H1 (cell line): Measurements from ENCODE around the gene SPATS2. TPM values are rescaled to one million over a fixed set of nuclear protein-coding genes. Genes with fewer than 3 reads are reported as not detected.

Experiments used
- CTCF ChIA-PET: fragments of 300-600 bp; sonication (Branson Sonifier 250); formaldehyde crosslinking; loops from one replicate; lab custom pipeline; 2021; ENCODE audit not compliant: partially characterized antibody; lab: Charles Lee
- POLR2A ChIA-PET: fragments of 300-600 bp; sonication (Branson Sonifier 250); formaldehyde crosslinking; loops from one replicate; lab custom pipeline; 2021; ENCODE audit warnings: inconsistent platforms; ENCODE audit not compliant: partially characterized antibody; lab: Charles Lee
- DNase-seq, 2 experiments: peaks; one replicate each; pipeline versions ENCODE4 v3.0.0 to v3.0.0-alpha.2; 2010 to 2022; ENCODE audit warnings: low spot score in 2 of 2, low read depth in 1 of 2, mixed read lengths in 1 of 2
- FAIRE-seq: peaks from 2 replicates; lab custom pipeline; 2011; peaks lifted over from hg19 to GRCh38; lab: Jason Lieb, UNC
- H2AFZ ChIP-seq: 2 replicates; pipeline ENCODE4 v1.8.1; 2012; ENCODE audit warnings: low read length, inconsistent platforms
- H2AK5ac ChIP-seq: 2 replicates; pipeline ENCODE4 v1.6.1; 2013; ENCODE audit warnings: low read depth, low read length
- H2BK120ac ChIP-seq: replicated peaks from 2 replicates; pipeline ENCODE3; 2013; ENCODE audit warnings: low read depth, low read length, inconsistent platforms
- H2BK12ac ChIP-seq: 2 replicates; pipeline ENCODE4 v1.6.1; 2013; ENCODE audit warnings: low read depth, low read length
- H2BK15ac ChIP-seq: 2 replicates; pipeline ENCODE4 v1.6.1; 2013; ENCODE audit warnings: low read length
- H2BK20ac ChIP-seq: 2 replicates; pipeline ENCODE4 v1.6.1; 2013; ENCODE audit warnings: low read length
- H2BK5ac ChIP-seq: 2 replicates; pipeline ENCODE4 v1.6.1; 2013; ENCODE audit warnings: low read depth, low read length
- H3K14ac ChIP-seq: 2 replicates; pipeline ENCODE4 v1.6.1; 2013; ENCODE audit warnings: inconsistent platforms; ENCODE audit not compliant: insufficient read length
- H3K18ac ChIP-seq: 2 replicates; pipeline ENCODE4 v1.6.1; 2013; ENCODE audit warnings: low read length; ENCODE audit errors: extremely low read depth
- H3K23ac ChIP-seq: 2 replicates; pipeline ENCODE4 v1.6.1; 2013; ENCODE audit warnings: inconsistent platforms; ENCODE audit not compliant: insufficient read length
- H3K23me2 ChIP-seq: 2 replicates; pipeline ENCODE4 v1.6.1; 2013; ENCODE audit warnings: low read depth, low read length
- H3K27ac ChIP-seq: 2 replicates; pipeline ENCODE4 v1.6.1; 2011; ENCODE audit warnings: low read depth, low read length, inconsistent platforms
- H3K27me3 ChIP-seq, 4 experiments: replicated peaks in 1 of 4; 1 replicate in 1 of 4; 2 replicates in 3 of 4; pipeline versions ENCODE4 v1.6.1 to v1.8.1; 2011 to 2013; ENCODE audit warnings: low read length in 3 of 4, mild to moderate bottlenecking in 3 of 4, inconsistent platforms in 2 of 4, mixed read lengths in 2 of 4, moderate library complexity in 1 of 4; ENCODE audit not compliant: control insufficient read depth in 3 of 4, insufficient read depth in 3 of 4; ENCODE audit errors: extremely low read depth in 1 of 4
- H3K36me3 ChIP-seq, 4 experiments: 2 replicates each; pipeline versions ENCODE4 v1.6.1 to v1.8.1; 2011 to 2013; ENCODE audit warnings: mild to moderate bottlenecking in 4 of 4, low read length in 3 of 4, moderate library complexity in 2 of 4, control low read depth in 1 of 4, inconsistent platforms in 1 of 4; ENCODE audit not compliant: insufficient read depth in 4 of 4, control insufficient read depth in 2 of 4
- H3K4ac ChIP-seq: replicated peaks from 2 replicates; pipeline ENCODE3; 2013; ENCODE audit warnings: low read length, low read depth, mixed read lengths, inconsistent platforms; ENCODE audit not compliant: insufficient read length
- H3K4me1 ChIP-seq, 4 experiments: replicated peaks in 1 of 4; 1 replicate in 1 of 4; 2 replicates in 3 of 4; pipeline versions ENCODE4 v1.6.1 to v1.8.1; 2011 to 2013; ENCODE audit warnings: low read length in 3 of 4, inconsistent platforms in 2 of 4, mixed read lengths in 1 of 4; ENCODE audit not compliant: insufficient read depth in 4 of 4, control insufficient read depth in 3 of 4
- H3K4me2 ChIP-seq, 2 experiments: 2 replicates each; pipeline versions ENCODE4 v1.6.1 to v1.8.1; 2011 to 2013; ENCODE audit warnings: low read depth in 2 of 2, low read length in 2 of 2, control low read depth in 1 of 2, inconsistent platforms in 1 of 2, mild to moderate bottlenecking in 1 of 2; ENCODE audit not compliant: insufficient read depth in 1 of 2
- H3K4me3 ChIP-seq, 4 experiments: fragments of 200-600, 300-600 bp in 1 of 4; sonication (generic), shearing (Covaris generic), sonication (Bioruptor Twin) in 1 of 4; 2 replicates each; pipeline versions ENCODE4 v1.5.1 to v1.8.1; 2011 to 2016; ENCODE audit warnings: low read length in 4 of 4, low read depth in 3 of 4, control low read depth in 2 of 4, inconsistent platforms in 2 of 4, mild to moderate bottlenecking in 2 of 4, mixed read lengths in 1 of 4, moderate library complexity in 1 of 4; ENCODE audit not compliant: insufficient read depth in 2 of 4; ENCODE audit errors: extremely low read depth in 1 of 4
- H3K56ac ChIP-seq: replicated peaks from 2 replicates; pipeline ENCODE3; 2013; ENCODE audit warnings: low read depth, mild to moderate bottlenecking, mixed read lengths, low read length, inconsistent platforms; ENCODE audit not compliant: insufficient read length
- H3K79me1 ChIP-seq: 2 replicates; pipeline ENCODE4 v1.6.1; 2013; ENCODE audit warnings: low read depth, low read length, control low read depth
- H3K79me2 ChIP-seq, 2 experiments: 2 replicates each; pipeline versions ENCODE4 v1.6.1 to v1.8.1; 2012 to 2013; ENCODE audit warnings: low read length in 2 of 2, mild to moderate bottlenecking in 2 of 2, inconsistent platforms in 1 of 2; ENCODE audit not compliant: insufficient read depth in 2 of 2, control insufficient read depth in 1 of 2
- H3K9ac ChIP-seq, 4 experiments: replicated peaks in 1 of 4; 1 replicate in 1 of 4; 2 replicates in 3 of 4; pipeline versions ENCODE4 v1.6.1 to v1.8.1; 2011 to 2013; ENCODE audit warnings: low read depth in 3 of 4, low read length in 3 of 4, control low read depth in 2 of 4, mild to moderate bottlenecking in 2 of 4, moderate library complexity in 2 of 4, inconsistent platforms in 1 of 4; ENCODE audit errors: extremely low read depth in 1 of 4
- H3K9me3 ChIP-seq, 2 experiments: 2 replicates each; pipeline versions ENCODE4 v1.6.1 to v1.8.1; 2012 to 2013; ENCODE audit warnings: mild to moderate bottlenecking in 2 of 2, moderate library complexity in 2 of 2, control low read depth in 1 of 2, inconsistent platforms in 1 of 2, low read depth in 1 of 2, low read length in 1 of 2, mixed read lengths in 1 of 2; ENCODE audit not compliant: insufficient read depth in 2 of 2
- H4K20me1 ChIP-seq, 2 experiments: replicated peaks in 1 of 2; 2 replicates each; pipeline versions ENCODE3 to v1.8.1; 2011 to 2013; ENCODE audit warnings: inconsistent platforms in 2 of 2, low read length in 2 of 2, mild to moderate bottlenecking in 1 of 2; ENCODE audit not compliant: insufficient read depth in 2 of 2, control insufficient read depth in 1 of 2
- H4K5ac ChIP-seq: 2 replicates; pipeline ENCODE4 v1.6.1; 2013; ENCODE audit warnings: low read length, low read depth, mixed read lengths, inconsistent platforms; ENCODE audit not compliant: insufficient read length
- H4K8ac ChIP-seq: 2 replicates; pipeline ENCODE4 v1.8.0; 2013; ENCODE audit warnings: mild to moderate bottlenecking, moderate library complexity, low read length, inconsistent platforms; ENCODE audit not compliant: insufficient read depth; ENCODE audit errors: extremely low read depth
- H4K91ac ChIP-seq: replicated peaks from 2 replicates; pipeline ENCODE3; 2013; ENCODE audit warnings: low read length, mixed read lengths, inconsistent platforms; ENCODE audit not compliant: insufficient read length
- CHD1 ChIP-seq: IDR thresholded peaks from 2 replicates; pipeline ENCODE4 v1.6.1; 2012; ENCODE audit warnings: low read depth, low read length, improper control_type of control experiment
- CREB1 ChIP-seq: IDR thresholded peaks from 2 replicates; pipeline ENCODE4 v1.6.1; 2012; ENCODE audit warnings: inconsistent platforms
- POU5F1 ChIP-seq: IDR thresholded peaks from 2 replicates; pipeline ENCODE4 v1.6.1; 2011; ENCODE audit warnings: low read depth, mild to moderate bottlenecking, low read length, moderate library complexity
- RAD21 ChIP-seq, 2 experiments: IDR thresholded peaks in 1 of 2; conservative IDR thresholded peaks in 1 of 2; 2 replicates each; pipeline ENCODE4 v1.6.1; 2011; ENCODE audit warnings: low read depth in 2 of 2, low read length in 2 of 2, improper control_type of control experiment in 1 of 2, inconsistent platforms in 1 of 2, mild to moderate bottlenecking in 1 of 2, moderate library complexity in 1 of 2
- RNF2 ChIP-seq: fragments of 200-900, 300-1000 bp; sonication (generic); IDR thresholded peaks from 2 replicates; pipeline ENCODE4 v1.7.1; 2016; ENCODE audit warnings: borderline replicate concordance, low read depth, mild to moderate bottlenecking, antibody characterized with exemption, low read length; ENCODE audit not compliant: poor library complexity, severe bottlenecking; ENCODE audit errors: missing control alignments
- ZNF274 ChIP-seq: IDR thresholded peaks from 2 replicates; pipeline ENCODE4 v1.7.0; 2012; ENCODE audit warnings: low read length, borderline replicate concordance; ENCODE audit errors: extremely low read depth
- WGBS, 2 experiments: shearing (Covaris generic) in 1 of 2; methylation state at CpG; one replicate each; pipeline versions ENCODE4 v1.1.6 to v1.1.7; 2013 to 2015; ENCODE audit warnings: low lambda C conversion rate in 2 of 2, mixed read lengths in 2 of 2, inconsistent platforms in 1 of 2, low coverage in 1 of 2, missing lambda C conversion rate in 1 of 2; ENCODE audit not compliant: insufficient replicate concordance in 2 of 2, insufficient coverage in 1 of 2, insufficient read length in 1 of 2; ENCODE audit errors: extremely low coverage in 1 of 2, missing lambda C conversion rate in 1 of 2; 5-methylcytosine and 5-hydroxymethylcytosine counted together
- polyA plus RNA-seq, 7 experiments: library from polyadenylated mRNA; depleted of rRNA in 3 of 7; stranded (reverse) in 5 of 7; unstranded in 2 of 7; fragments of >200 nt in 5 of 7; fragments of 200-250 nt in 2 of 7; gene quantifications; 1 replicate in 5 of 7; 2 replicates in 1 of 7; 4 replicates in 1 of 7; pipeline versions ENCODE4 v1.2.1 to v1.2.3, GENCODE V29; 2011 to 2013; ENCODE audit warnings: missing spikeins in 2 of 7, mixed read lengths in 2 of 7
- total RNA-seq: library from RNA; stranded (reverse); fragmentation: NEBNext Ultra II Directional; extraction: Animal tissue kit (Norgen Biotek cat#: 25700); gene quantifications from 2 replicates; pipeline ENCODE4 v1.2.1, GENCODE V29; 2021

The SPATS2 gene
- total and polyA plus RNA-seq, 2 of the 8 experiments (the other 6 are each of a cell fraction or from before 2014, with no cell fraction given), result 19.2 to 24.5 TPM

- Histone ChIP-seq H3K9ac (no peak overlapping the region), H3K4me2 (peak overlapping the region; percentile 45 to 80), H3K18ac (no peak overlapping the region; the same call in 1 of the 2 replicates), H3K27me3 (peaks cover 70 to 99% (median 96%) of the 10 kb centered on the region in 4 experiments), H4K8ac (no peak overlapping the region; the same call in 1 of the 2 replicates), H2BK12ac (no peak overlapping the region), H4K5ac (no peak overlapping the region), H3K23me2 (peaks cover 9% of the 10 kb centered on the region), H3K79me2 (no peaks in the 10 kb centered on the region), H2BK120ac (no peak overlapping the region), H2AK5ac (no peak overlapping the region), H3K14ac (no peak overlapping the region), H4K20me1 (peaks cover 13 to 19% of the 10 kb centered on the region in 2 experiments), H2BK20ac (no peak overlapping the region), H3K9me3 (no peaks in the 10 kb centered on the region), H3K36me3 (no peaks in the 10 kb centered on the region; a peak in 1 of 8 replicates), H3K79me1 (no peaks in the 10 kb centered on the region), H2BK15ac (no peak overlapping the region), H3K56ac (no peak overlapping the region), H3K4me1 (peaks cover 4 to 41% (median 26%) of the 10 kb centered on the region in 4 experiments), H2AFZ (no peak overlapping the region), H4K91ac (no peak overlapping the region), H3K4me3 (peak overlapping the region in 1 of 4 experiments; percentile 69; a peak in 2 of 8 replicates), H3K27ac (no peak overlapping the region), H3K4ac (no peak overlapping the region), H3K23ac (no peak overlapping the region), H2BK5ac (no peak overlapping the region)
- no peak for TF ChIP-seq CHD1
- no peak for TF ChIP-seq POU5F1
- TF ChIP-seq CREB1, result no peak
- TF ChIP-seq ZNF274, result no peak
- peak; percentile 7 for TF ChIP-seq RNF2
- TF ChIP-seq RAD21 (IDR thresholded peaks at IDR 0.05 in 1 of 2, conservative IDR thresholded peaks at IDR 0.05 in 1 of 2; ENCODE audit: low read depth in 2 of 2, low read length in 2 of 2), result no peak
- POLR2A ChIA-PET, result interaction anchor here (4.0 kb wide), 1 partner anchor 11 kb away, joined by 31 read pairs; no protein-coding TSS in a partner anchor
- DNase-seq (peak in 1 of 2 experiments; percentile 56), FAIRE-seq (no peak)
- CTCF ChIA-PET, result interaction anchor here (0.6 to 4.0 kb wide), 7 partner anchors 9 to 350 kb away, joined by 3 to 147 read pairs (median 5); partner anchors contain the start of gene PRPH
- WGBS, 2 experiments, result 10% methylated on average over 3 of the region's 15 CpGs; no CpG with 5 or more reads in 1 of the 2 experiments
Observed at GRCh38 chr12:49344486-49345050, 22.7 kb upstream of the SPATS2 start.
